Adrenal gland (tissue), 5 donors: ENCODE results near the gene TTYH2.

Experiments used
- POLR2A ChIP-seq, 2 donors: fragments of 450-650 bp; IDR thresholded peaks; one replicate each; pipeline ENCODE4 v1.6.1; 2017; ENCODE audit warnings: antibody characterized with exemption in 2 of 2, mild to moderate bottlenecking in 2 of 2, moderate library complexity in 1 of 2
- TF ChIP-seq, protein P1 (sequence below), 6 experiments: fragments of 450-650 bp in 4 of 6; fragments of 200-600 bp in 2 of 6; sonication (generic) in 1 of 6; IDR thresholded peaks; 1 replicate in 5 of 6; 2 replicates in 1 of 6; pipeline versions ENCODE4 v1.5.1 to v1.8.0; 2016 to 2021; ENCODE audit warnings: antibody characterized with exemption in 6 of 6, mild to moderate bottlenecking in 2 of 6, moderate library complexity in 1 of 6
- donor health status: DM: no; HTN: no; CAD: no.

DNA sequence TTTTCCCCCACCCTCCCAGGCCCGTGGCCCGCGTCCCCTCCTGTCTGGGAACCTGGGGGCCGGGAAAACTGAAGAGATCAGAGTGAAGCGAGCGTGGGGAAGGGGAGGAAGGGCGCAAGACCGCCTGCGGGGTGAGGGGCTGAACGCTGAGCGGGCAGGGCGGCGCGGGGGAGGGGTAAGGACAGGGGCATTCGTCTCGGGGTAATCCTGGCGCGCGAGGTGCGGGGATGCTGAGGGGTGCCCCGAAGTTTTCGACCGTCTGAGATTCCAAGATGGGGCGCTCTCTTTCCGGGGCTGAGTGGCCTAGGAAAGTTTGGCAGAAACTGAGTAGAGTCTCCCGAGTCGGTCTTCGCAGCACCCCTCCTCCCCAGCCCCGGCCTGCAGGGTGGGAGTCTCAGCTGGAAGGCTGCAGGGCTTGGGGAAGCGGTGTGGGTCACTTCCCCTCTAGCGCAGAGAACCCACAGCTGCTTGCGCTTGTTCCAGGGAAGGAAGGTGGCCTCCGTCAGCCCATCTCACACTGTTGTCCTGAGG lies 555 bp downstream of the TTYH2 start:
- TF ChIP-seq, protein P1, sequence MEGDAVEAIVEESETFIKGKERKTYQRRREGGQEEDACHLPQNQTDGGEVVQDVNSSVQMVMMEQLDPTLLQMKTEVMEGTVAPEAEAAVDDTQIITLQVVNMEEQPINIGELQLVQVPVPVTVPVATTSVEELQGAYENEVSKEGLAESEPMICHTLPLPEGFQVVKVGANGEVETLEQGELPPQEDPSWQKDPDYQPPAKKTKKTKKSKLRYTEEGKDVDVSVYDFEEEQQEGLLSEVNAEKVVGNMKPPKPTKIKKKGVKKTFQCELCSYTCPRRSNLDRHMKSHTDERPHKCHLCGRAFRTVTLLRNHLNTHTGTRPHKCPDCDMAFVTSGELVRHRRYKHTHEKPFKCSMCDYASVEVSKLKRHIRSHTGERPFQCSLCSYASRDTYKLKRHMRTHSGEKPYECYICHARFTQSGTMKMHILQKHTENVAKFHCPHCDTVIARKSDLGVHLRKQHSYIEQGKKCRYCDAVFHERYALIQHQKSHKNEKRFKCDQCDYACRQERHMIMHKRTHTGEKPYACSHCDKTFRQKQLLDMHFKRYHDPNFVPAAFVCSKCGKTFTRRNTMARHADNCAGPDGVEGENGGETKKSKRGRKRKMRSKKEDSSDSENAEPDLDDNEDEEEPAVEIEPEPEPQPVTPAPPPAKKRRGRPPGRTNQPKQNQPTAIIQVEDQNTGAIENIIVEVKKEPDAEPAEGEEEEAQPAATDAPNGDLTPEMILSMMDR (IDR thresholded peaks at IDR 0.05) = no peak
- TF ChIP-seq POLR2A (IDR thresholded peaks at IDR 0.05) = no peak
